WI38 (cell line): Measurements from ENCODE around the gene SLCO2A1.

Experiments used
- H3K4me3 ChIP-seq: 2 replicates; pipeline ENCODE4 v1.5.1; 2011; ENCODE audit warnings: low read depth, mild to moderate bottlenecking, control low read depth, low read length
- CTCF ChIP-seq: IDR thresholded peaks from 2 replicates; pipeline ENCODE4 v1.5.1; 2012; ENCODE audit warnings: low read depth, mild to moderate bottlenecking, control low read depth, low read length

Gene SLCO2A1

GRCh38 chr3:133987136-133987535 is 42.6 kb downstream of the SLCO2A1 start:
- no peak overlapping the region for H3K4me3 ChIP-seq
- TF ChIP-seq CTCF: no peak

GRCh38 chr3:133986311-133986710 is 43.4 kb downstream of the SLCO2A1 start:
- no peak for TF ChIP-seq CTCF

GRCh38 chr3:133984975-133985374 is 44.8 kb downstream of the SLCO2A1 start:
- TF ChIP-seq CTCF: no peak

More at GRCh38 chr3:133986311-133986710, 43.4 kb downstream of the SLCO2A1 start:
- H3K4me3 ChIP-seq: no peak overlapping the region

GRCh38 chr3:133983576-133984560 is 45.9 kb downstream of the SLCO2A1 start:
- no peak overlapping the region for H3K4me3 ChIP-seq
- no peak for TF ChIP-seq CTCF

More at GRCh38 chr3:133984975-133985374, 44.8 kb downstream of the SLCO2A1 start:
- H3K4me3 ChIP-seq: no peak overlapping the region

- no peak for TF ChIP-seq CTCF
- no peak overlapping the region for H3K4me3 ChIP-seq
Observed at GRCh38 chr3:133983126-133983525, 46.6 kb downstream of the SLCO2A1 start.

GRCh38 chr3:133980550-133980949 is 49.2 kb downstream of the SLCO2A1 start:
- H3K4me3 ChIP-seq: no peak overlapping the region
- TF ChIP-seq CTCF: no peak

GRCh38 chr3:133980035-133980434 is 49.7 kb downstream of the SLCO2A1 start:
- no peak for TF ChIP-seq CTCF
- no peak overlapping the region for H3K4me3 ChIP-seq
